SHP77 treated with DMSO at 0.1 percent for 48 hours (cell line): ENCODE results near the gene FYB2.
"Not testable (repeated sequence)": the region's sequence is repeated elsewhere in the genome, so short reads cannot be mapped to it uniquely, and the experiment has no call there.

Source experiments
- DNase-seq: peaks from one replicate; lab custom pipeline; 2025; lab: John Stamatoyannopoulos, UW

The FYB2 gene

DNA sequence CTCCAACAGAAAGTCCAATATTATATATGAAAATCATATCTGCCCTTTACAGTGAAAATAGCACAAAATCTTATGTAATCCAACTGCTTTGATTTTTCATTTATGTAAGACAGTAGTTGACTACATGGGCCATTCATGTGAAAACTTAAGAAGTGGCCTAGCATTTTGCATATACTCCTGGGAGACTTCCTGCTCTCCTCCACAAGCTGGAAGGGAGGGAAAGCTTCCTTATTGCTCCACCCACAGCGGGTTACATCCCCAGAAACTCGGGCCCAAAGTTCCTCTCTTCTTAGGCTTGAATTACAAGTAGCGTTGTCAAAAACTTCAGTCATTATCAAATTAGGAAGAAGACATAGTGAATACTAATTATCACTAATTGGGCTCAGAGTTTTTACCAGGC lies 29.2 kb downstream of the FYB2 start:
- no peak for DNase-seq

DNA sequence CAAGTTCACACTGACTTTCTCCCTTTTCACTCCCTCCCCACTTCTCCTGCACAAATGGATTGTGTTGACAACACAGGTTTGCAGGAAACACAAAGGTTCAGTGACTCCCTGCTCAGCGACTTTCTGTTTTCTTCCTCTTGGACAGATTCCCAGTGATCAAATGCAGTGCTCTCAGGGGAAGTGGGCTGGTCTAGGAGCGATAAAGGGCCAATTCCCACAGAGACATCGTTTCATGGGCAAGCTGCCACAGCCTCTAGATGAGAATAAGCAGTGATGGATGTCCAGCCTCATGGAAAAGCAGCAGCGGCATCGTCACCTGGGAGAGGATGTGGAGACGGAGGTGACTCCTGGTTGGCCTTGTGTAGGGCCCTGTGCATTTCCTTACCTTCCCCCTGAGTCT lies 30.6 kb downstream of the FYB2 start:
- DNase-seq, result peak; percentile 13

DNA sequence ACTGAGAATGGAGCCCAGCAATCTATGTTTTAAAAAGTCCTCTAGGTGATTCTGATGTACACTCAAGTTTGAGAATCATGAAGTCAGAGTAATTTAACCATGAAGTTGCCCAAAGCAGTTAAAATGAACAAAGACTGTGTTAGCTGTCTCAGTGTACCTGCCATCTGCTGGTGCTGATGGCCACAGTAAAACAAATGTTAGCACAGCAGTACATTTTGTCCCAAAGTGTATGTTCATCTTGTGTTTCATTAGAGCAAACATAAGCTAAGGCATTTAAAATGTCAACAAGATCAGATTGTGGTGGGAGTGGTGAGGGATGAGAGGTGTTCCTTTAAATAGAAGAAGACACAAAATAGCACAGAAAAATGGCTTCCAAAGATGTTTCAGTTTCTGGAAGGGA lies 31.1 kb downstream of the FYB2 start:
- no peak for DNase-seq

DNA sequence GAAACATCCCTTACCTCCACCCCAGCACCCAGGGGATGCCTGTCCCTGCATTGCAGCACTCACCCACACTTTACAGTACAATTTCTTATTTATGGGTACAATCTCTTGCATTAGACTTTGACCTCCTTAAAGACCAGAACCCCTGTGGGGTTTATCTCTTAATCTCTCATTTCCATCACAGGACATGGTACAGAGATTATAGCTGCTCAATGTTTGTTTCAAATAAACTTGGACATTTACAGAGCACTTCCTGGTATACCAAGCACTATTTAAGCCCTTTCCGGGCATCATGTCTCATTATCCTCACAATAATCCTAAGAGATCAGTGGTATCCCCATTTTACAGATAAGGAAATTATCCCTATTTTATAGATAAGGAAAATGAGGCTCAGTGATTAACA lies 31.9 kb downstream of the FYB2 start:
- no peak for DNase-seq

DNA sequence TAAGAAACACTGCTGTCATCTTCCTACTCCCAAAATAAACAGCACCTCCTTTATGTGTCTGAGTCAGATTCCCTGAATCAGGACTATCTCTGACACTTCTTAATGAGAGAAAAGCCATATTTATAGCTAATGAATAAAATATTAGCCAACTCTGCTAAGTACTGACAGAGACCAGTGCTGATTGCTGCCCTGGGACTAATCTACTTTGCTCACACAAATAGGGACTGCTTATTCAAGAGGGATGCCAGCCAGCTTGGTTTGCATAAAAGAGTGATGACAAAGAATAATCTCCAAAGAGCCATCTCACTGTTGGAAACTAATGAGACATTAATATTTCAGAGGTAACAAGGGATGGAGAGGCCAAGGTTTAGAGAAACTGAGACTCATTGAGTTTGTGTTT lies 36.4 kb downstream of the FYB2 start:
- no peak for DNase-seq

DNA sequence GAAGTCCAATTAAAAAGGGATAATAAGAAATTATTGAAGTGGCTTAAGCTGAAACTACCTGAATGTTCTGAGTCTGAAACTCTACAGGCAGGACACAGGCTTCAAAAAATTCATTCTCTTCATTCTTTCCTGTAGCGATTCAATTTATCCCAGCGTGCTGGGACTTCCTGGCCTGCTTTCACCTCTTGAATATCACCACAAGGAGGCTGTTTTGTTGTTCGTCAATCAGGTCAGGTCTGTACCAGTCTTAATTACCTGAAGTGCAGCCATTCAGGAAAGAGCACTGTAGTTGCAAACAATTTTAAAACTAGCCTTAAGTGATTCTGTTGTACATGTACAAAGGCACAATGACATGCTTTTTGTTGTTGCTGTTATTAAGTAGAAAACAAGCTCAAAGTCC lies 38.4 kb downstream of the FYB2 start:
- DNase-seq, result no peak

DNA sequence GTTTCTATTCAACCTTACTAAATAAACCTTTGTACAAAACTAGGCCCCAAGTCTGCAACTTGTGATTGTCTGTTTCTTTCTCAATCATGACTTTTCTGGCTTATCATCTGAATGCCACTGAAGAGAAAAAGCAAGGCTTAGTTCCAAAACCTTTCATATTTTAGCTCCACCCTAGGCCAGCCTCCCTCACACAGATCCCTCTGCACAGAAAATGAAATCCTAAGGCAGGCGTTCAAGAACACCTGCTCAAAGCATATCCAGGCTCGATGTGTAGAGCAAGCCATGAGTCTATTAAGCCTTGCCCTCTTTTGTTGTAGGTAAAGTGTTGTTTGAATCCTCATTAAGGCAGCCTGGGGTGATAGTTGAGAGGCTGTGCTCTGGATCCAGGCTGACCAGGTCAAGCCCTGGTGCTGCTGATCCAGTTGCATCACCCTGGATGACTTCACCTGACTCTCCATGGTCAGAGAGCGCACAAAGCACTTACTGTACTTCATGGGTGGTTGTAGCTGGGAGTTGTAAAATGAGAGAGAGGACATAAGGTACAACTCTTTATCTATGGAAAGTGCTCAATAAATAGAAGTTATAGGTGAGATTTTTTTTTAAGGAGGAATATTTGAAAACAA lies 39.0 kb downstream of the FYB2 start:
- DNase-seq, result no peak

DNA sequence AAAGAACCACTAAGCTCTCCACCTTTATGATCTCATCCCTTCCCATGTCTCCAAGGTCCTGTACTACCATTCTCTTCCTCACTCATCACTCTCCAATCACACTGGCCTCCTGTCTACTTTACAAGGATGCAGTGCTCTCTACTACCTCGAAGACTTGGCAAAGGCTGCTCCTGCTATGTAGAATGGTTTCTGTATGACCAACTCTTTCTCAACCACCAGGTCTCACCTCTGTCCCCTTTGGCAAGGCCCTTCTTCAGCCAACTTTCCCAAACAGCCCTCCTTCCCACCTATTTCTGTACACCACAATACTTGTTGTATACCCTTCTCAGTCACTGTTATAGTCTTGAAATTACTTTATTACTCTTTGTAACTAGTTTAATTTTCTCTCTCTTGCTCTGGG lies 41.2 kb downstream of the FYB2 start:
- no peak for DNase-seq

DNA sequence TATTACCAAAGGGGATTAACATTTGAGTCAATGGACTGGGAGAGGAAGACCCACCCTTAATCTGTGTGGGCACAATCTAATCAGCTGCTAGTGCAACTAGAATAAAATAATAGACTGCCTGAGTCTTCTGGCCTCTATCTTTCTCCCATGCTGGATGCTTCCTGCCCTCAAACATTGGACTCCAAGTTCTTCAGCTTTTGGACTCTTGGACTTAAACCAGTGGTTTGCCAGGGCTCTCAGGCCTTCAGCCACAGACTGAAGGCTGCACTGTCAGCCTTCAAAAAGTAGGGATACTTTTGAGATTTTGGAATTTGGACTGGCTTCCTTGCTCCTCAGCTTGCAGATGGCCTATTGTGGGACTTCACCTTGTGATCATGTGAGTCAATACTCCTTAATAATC lies 44.5 kb downstream of the FYB2 start:
- not testable (repeated sequence) for DNase-seq

DNA sequence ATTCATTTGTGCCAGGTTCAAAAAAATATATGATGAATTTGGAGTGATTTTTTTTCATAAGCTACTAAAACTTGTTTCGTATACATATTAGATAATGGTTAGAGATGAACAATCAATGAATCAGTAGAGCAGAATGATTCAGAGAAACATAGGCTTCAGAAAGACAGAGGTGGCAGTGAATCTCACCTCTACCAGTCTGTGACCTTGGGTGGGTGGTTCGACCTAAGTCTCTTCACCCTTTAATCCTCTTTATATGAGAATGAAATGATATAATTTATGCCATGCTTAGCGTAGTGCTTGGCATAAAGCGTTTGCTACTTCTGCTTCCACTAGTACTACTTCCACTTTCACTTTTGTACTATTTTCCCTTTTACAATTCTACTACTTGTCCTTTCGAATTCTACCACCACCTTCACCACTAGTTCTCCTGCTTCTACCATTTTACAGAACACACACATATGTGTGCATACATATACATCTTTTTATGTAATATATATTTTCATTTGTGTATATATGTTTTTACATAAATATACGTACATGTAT lies 45.1 kb downstream of the FYB2 start:
- no peak for DNase-seq

DNA sequence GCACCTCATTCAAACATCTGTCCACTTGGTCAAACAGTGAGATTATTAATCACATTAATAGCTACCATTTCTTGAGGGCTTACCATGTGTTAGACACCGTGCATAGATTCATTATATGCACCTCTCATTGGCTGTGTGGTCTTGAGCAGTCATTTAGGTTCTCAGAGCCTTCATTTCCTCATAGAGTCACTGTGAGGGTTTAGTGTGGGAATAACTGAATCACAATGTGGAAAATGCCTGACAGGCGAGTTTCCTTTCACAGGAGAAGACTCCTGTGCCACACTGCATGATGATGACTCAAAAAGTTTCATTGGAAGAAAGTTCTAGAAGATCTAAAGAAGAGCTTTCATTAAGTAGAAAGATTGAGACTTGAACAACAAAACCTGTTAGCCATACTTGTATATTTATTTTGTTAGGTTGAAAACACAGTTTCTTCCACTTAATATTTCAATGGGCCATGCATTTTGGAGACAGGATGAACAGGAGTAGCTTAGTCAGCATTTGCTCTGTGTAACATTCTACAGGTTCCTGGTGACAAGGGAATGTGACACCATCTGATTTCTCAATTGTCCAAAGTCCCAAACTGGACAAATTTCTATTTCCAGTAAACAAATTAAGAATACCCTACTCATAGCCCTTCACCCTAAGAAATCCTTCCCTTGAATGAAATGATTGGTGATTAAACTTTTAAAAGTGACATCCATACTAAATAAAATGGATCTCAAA lies 45.7 kb downstream of the FYB2 start:
- DNase-seq, result no peak

DNA sequence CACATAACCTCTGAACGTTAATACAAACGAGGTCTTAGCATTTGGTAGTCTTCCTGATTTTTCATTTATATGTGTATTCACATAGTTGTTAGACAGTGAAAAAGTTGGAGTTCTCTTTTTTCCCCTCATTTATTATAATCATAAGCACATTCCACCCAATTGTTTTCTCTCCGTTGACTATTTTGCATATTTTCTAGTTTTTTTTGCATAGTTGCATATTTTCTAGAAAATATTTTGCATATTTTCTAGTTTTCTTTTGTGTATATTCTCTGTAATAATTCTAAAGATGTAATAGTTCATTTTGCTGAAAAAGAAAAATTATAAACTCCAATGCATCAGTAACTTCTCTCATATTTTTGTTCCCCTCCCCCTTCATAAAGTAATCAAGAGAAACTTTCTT lies 47.5 kb downstream of the FYB2 start:
- no peak for DNase-seq

DNA sequence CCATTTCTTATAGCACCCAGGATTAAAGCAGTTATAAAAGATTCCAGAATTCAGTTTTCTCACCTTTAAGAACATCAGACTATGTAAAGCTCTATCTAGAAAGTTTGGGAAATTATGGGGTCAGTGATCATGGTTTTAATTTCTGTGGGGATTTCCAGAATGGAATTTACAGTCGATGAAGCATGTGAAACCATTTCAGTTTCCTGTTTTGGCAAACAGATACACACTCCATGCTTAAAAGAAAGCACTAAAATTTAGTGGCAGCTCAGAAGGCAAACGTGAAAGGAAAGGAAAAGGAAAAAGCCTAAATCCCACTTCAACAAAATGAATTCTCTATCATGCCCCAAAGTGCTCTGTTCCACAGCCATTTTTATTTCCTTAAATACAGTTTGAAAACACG lies 60.4 kb downstream of the FYB2 start:
- no peak for DNase-seq

DNA sequence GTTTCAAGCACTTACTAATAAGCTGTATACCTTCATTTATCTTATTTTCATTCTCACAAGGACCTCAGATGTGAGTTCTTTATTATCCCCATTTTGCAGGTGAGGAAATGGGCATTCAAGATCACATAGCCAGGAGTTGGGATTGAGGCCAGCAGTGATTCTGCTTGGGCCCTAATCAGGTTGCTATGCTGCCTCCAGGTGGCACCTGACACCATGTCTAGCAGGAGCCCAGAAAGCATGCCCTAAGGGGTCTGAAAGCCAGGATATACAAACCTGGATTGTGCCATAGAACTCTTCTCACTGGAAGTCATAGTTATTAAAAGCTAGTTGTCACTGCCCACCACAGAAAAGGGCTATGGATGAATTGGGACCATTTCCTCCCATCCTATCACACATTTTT lies 61.1 kb downstream of the FYB2 start:
- DNase-seq, result peak; percentile 8

DNA sequence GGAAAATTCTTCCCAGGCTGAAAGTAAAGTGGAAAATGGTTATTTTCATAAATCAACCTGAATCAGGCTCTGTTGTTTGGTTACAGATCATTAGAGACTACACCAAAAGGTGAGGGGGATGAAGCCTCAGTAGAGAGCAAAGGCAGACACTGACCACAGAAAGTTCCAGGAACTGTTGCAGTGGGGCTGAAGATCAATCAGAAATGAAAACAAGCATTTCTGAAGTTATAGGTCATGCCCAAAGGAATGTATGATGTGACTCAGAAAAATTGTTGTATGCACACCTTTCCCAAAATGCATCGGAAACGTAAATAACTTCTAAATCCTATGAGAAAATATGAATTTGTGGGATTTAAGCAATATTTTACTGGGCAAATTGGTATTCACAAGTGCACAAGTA lies 63.3 kb downstream of the FYB2 start:
- no peak for DNase-seq

DNA sequence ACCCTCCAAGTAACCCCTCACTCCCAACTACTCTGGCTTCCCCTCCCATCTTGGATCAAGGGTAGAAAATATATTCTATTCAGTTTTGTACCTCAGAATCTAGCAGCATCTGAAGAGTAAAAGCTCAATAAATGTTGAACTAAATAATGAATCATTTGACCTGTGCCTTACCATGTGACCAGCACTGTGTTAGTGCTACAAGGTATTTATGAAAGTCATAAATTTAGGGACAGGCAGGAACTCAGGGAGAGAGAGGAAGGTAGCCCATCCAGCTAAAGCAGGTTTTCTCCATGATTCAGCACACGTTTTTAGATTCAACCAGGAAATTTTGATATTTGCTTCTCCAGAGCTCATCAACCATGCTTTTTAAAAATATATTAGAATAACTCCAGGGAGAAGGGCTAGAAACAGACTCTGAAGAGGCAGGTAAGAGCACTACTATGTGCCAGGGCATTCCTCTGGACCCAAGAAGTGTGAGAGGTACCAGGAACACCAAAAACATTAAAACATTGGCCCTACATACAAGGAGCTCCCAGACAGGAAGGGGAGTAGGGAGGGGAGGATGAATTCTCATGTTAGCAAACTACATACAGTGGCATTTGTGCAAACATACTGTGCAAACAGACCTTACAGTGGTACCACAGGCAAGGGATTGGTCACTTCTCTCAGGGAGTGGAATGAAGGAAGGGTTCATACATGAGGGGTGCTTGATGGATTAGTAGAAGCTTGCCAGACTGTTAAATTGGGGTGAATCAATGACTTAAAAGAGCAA lies 64.3 kb downstream of the FYB2 start:
- DNase-seq, result no peak

DNA sequence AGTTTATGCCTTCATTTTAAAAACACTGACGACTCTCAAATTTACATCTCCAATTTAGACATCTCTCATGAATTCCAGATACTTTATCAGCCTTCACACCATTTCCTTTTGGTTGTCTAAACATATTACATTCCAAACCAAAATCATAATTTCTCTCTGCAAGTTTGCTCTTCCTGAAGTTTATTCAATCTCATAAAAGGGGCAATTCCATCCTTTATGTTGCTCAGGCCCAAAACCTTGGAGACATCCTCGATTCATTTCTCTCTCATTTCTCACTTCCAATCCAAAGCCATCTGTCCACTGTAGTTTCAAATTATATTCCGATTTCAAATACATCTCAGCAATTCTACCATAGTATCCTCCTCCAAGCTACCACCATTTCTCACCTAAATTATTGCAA lies 74.0 kb downstream of the FYB2 start:
- DNase-seq, result no peak

DNA sequence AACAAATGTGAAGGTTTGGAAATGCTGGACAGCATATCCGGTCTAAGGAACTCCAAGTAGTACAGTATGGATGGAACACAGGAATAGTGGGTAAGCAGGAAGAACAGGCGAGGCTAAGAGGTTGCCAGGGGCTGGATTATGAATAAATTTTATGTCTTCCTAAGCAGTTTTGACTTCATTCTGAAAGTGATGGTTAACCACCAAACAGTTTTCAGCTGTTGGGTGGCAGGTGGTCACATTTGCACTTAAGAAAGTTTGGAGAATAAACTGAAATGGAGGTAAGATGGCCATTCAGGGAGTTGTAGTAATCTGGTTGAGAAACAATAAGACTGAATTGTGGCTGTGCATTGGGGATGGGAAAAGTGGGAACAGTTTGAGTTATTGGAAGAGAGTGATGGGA lies 90.2 kb downstream of the FYB2 start:
- DNase-seq, result no peak

DNA sequence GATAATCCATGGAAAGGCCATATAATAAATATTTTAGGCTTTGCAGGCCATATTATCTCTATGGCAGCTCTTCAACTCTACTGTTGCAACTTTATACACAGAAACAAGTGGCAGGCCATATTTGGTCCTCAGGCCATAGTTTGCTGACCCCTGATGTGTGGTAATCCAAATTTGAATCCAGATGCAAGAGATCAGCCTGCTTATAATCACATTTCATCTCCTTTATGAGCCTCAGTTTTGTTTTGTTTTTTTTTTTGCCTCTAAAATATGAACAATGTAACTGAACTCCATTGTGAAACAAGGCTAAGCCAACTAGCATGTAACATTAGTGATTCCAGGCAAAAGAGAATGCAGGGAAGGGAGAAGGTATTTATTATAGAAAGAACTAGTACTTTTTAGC lies 92.5 kb downstream of the FYB2 start:
- no peak for DNase-seq

DNA sequence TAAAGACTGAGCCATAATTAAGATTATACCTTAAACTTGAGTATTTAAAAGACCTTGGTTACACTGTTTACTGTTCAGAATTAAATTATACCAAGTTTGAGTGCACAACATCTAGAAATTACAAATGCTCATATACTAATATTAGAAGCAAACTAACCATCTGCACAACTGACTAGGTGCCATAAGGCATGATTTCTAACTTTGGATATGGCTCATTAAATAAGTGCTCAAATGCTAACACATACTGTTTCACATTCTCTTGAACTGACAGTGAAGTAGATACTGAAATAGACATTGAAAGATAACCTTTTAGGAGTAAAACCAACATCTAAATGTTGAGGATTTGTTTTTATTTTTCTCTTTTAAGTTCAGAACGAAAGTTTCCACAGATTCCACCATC lies 100.0 kb downstream of the FYB2 start:
- no peak for DNase-seq

DNA sequence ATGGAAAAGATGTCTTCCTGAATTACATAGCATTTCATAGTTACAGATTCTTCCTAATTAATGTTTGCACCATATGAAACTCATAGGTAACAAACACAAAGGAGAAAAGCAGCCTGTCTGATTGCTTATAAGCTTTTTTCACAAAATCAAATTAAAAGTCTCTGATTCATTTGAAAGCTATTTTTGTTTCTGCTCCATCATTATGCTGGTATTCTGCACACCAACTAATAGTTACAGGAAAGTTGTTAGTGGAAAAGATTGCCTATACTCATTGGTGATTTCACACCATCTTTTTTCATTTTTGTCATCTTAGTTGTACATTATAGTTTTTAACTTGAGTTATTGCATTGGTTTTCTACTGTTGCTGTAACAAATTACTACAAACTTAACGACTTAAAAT lies 104.0 kb downstream of the FYB2 start:
- no peak for DNase-seq

DNA sequence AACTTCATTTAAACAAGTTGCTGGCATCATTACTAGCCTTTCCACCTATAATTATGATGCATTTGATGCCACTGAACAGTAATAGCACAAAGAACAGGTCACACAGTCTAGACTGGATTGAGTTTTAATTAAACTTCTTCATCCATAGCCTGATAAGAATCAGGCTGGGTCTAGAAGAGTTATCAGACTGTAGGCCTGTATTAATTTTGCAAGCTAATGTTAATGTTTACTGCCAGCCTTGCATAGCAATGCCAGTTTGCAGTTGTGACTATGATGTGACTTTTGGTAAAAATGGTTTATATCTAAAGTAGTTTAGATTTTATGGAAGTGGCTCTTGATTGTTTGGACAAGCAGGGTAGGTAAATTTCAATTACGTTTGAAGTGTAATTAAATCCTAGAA lies 106.1 kb downstream of the FYB2 start:
- no peak for DNase-seq

DNA sequence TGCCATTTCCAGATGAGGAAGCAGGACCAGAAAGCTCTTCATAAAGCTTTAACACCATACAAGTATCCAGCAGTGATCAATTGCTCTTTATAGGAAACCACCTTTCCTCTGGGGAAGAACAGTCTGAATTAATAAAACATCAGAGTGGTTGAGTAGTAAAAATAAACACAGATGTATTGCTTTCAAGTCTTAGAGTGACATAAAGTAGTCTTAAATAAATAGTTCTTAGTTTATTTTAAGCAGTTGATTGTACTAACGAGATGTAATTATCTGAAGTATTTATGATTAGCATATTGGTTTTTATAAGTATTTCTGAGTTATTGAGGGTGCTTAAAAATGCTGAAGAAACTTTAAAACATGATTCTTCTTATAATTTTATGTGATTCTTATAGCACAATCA lies 107.1 kb downstream of the FYB2 start:
- DNase-seq, result no peak
